ENCODE data around the gene DGKG. TPM values are rescaled to one million over a fixed set of nuclear protein-coding genes. Genes with fewer than 3 reads are reported as not detected.

Gene DGKG
- polyA plus RNA-seq, 2 of the 4 experiments (the other 2 are of a cell fraction): 11.5 to 13.3 TPM

DNA sequence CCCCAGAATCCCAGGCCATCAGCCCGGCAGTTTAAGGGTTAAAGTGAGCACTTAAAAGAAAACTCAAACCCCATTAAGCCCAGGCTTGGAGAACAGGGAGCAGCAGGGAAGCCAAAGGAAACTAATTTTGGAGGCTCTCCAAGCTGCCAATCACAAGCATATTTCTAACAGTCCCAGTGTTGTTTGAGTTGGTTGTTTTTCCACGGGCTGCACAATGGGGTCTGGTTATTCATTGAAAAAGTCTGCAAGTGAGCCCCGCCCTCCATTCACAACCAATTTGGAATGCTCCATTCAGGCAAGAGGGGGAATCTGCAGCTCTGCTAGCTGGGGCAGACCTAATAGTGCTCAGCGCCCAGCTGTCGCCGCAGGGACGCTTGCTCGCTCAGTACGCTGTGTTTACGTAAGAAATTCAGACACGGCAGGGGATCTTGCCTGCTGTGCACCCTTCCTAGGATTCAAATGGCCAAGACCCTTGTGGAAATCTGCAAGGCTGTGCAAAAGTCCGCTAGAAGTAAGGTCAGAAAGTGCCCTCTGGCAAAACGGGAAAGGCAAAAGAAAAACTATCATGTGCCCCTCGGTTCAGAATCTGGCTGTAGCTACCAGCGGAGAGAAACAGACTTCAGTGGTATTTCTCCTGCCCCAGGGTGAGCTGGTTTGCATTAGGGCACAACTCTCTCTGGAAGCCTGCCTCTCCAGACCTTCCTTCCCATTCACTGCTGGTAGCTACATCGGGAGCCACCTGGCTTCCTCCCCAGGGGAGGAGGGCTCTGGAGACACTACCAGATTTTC lies 264.2 kb downstream of the DGKG start:
- H3K9me3 ChIP-seq: no peaks in the 10 kb centered on the region
- no peak for FAIRE-seq
- peak overlapping the region; percentile 85 for H3K4me2 ChIP-seq
- TF ChIP-seq JUN (IDR thresholded peaks at IDR 0.05) (peak in 1 of 2 experiments; percentile 34; a peak in 1 of 5 replicates), MAFK (IDR thresholded peaks at IDR 0.05; ENCODE audit: partially characterized antibody) (peak; percentile 3)
- TF ChIP-seq, protein P1, sequence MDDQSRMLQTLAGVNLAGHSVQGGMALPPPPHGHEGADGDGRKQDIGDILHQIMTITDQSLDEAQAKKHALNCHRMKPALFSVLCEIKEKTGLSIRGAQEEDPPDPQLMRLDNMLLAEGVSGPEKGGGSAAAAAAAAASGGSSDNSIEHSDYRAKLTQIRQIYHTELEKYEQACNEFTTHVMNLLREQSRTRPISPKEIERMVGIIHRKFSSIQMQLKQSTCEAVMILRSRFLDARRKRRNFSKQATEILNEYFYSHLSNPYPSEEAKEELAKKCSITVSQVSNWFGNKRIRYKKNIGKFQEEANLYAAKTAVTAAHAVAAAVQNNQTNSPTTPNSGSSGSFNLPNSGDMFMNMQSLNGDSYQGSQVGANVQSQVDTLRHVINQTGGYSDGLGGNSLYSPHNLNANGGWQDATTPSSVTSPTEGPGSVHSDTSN (IDR thresholded peaks at IDR 0.05): peak; percentile 27; the same call in 1 of the 2 replicates
- TF ChIP-seq, protein P2, sequence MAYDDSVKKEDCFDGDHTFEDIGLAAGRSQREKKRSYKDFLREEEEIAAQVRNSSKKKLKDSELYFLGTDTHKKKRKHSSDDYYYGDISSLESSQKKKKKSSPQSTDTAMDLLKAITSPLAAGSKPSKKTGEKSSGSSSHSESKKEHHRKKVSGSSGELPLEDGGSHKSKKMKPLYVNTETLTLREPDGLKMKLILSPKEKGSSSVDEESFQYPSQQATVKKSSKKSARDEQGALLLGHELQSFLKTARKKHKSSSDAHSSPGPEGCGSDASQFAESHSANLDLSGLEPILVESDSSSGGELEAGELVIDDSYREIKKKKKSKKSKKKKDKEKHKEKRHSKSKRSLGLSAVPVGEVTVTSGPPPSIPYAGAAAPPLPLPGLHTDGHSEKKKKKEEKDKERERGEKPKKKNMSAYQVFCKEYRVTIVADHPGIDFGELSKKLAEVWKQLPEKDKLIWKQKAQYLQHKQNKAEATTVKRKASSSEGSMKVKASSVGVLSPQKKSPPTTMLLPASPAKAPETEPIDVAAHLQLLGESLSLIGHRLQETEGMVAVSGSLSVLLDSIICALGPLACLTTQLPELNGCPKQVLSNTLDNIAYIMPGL (CRISPR knock-in tag; IDR thresholded peaks at IDR 0.05; ENCODE audit: borderline replicate concordance): no peak
- H3K4me3 ChIP-seq: peak overlapping the region; percentile 31
- ATAC-seq: peak; percentile 90 to 95
- H3K27ac ChIP-seq: peak overlapping the region; percentile 63 to 87; a peak in 5 of 6 replicates
- 2% methylated on average over 16 of the region's 16 CpGs for WGBS (ENCODE audit: missing lambda C conversion rate)
- DNase-seq (ENCODE audit: low read depth in 1 of 2, low spot score in 1 of 2): peak; percentile 75 to 91
- POLR2A ChIA-PET: interaction anchor here (0.6 to 3.5 kb wide), 3 partner anchors 11 to 145 kb away, joined by 3 to 29 read pairs (median 4); partner anchors contain the start of gene ETV5
- CTCF ChIA-PET: interaction anchor here (1.2 to 1.3 kb wide), 2 partner anchors 17 to 444 kb away, joined by 4 read pairs; no protein-coding TSS in a partner anchor
- H3K4me1 ChIP-seq: peaks cover 44% of the 10 kb centered on the region

DNA sequence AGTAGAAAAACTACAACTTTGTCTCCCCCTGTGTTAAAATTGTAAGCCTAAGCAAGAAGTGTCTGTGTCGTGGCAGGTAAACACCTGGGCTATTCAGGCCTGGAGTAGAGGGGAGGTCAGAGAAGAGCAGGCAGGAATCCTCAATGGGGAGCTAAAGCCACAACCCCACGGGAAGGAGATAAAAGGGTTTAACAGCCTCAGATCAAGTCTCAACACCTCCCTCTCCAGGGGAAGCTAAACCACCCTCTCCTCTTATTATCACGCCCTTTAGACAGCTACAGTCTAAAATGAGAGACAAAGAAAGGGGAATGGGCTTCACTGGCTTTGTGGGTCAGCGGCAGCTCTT lies 264.7 kb downstream of the DGKG start:
- Histone ChIP-seq H3K4me2 (peak overlapping the region; percentile 85), H3K9me3 (no peaks in the 10 kb centered on the region), H3K4me3 (peak overlapping the region; percentile 12; the same call in 1 of the 3 replicates), H3K4me1 (peaks cover 39% of the 10 kb centered on the region), H3K27ac (peak overlapping the region; percentile 17 to 87; a peak in 4 of 6 replicates)
- TF ChIP-seq SREBF2 (IDR thresholded peaks at IDR 0.05) (no peak), JUNB (IDR thresholded peaks at IDR 0.05) (no peak), KDM1A (IDR thresholded peaks at IDR 0.05; ENCODE audit: low read depth) (no peak), CEBPB (IDR thresholded peaks at IDR 0.05) (no peak), NPAS2 (CRISPR knock-in tag; IDR thresholded peaks at IDR 0.05; ENCODE audit: borderline replicate concordance) (no peak), POLR2A (IDR thresholded peaks at IDR 0.05; ENCODE audit: low read length) (no peak), HEYL (CRISPR knock-in tag; IDR thresholded peaks at IDR 0.05) (no peak), JUN (IDR thresholded peaks at IDR 0.05) (no peak), CBX2 (IDR thresholded peaks at IDR 0.05; ENCODE audit: borderline replicate concordance, low read depth) (no peak), POLR2AphosphoS2 (conservative IDR thresholded peaks at IDR 0.05; ENCODE audit: low read length) (no peak), CHD2 (IDR thresholded peaks at IDR 0.05; ENCODE audit: low read length, partially characterized antibody) (no peak), TFCP2L1 (CRISPR knock-in tag; IDR thresholded peaks at IDR 0.05) (no peak), RCOR1 (IDR thresholded peaks at IDR 0.05; ENCODE audit: low read depth, low read length) (no peak), ZSCAN20 (CRISPR knock-in tag; IDR thresholded peaks at IDR 0.05) (no peak)
- TF ChIP-seq, protein P3, sequence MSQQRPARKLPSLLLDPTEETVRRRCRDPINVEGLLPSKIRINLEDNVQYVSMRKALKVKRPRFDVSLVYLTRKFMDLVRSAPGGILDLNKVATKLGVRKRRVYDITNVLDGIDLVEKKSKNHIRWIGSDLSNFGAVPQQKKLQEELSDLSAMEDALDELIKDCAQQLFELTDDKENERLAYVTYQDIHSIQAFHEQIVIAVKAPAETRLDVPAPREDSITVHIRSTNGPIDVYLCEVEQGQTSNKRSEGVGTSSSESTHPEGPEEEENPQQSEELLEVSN (IDR thresholded peaks at IDR 0.05; ENCODE audit: borderline replicate concordance, low read depth): no peak
- TF ChIP-seq, protein P4, sequence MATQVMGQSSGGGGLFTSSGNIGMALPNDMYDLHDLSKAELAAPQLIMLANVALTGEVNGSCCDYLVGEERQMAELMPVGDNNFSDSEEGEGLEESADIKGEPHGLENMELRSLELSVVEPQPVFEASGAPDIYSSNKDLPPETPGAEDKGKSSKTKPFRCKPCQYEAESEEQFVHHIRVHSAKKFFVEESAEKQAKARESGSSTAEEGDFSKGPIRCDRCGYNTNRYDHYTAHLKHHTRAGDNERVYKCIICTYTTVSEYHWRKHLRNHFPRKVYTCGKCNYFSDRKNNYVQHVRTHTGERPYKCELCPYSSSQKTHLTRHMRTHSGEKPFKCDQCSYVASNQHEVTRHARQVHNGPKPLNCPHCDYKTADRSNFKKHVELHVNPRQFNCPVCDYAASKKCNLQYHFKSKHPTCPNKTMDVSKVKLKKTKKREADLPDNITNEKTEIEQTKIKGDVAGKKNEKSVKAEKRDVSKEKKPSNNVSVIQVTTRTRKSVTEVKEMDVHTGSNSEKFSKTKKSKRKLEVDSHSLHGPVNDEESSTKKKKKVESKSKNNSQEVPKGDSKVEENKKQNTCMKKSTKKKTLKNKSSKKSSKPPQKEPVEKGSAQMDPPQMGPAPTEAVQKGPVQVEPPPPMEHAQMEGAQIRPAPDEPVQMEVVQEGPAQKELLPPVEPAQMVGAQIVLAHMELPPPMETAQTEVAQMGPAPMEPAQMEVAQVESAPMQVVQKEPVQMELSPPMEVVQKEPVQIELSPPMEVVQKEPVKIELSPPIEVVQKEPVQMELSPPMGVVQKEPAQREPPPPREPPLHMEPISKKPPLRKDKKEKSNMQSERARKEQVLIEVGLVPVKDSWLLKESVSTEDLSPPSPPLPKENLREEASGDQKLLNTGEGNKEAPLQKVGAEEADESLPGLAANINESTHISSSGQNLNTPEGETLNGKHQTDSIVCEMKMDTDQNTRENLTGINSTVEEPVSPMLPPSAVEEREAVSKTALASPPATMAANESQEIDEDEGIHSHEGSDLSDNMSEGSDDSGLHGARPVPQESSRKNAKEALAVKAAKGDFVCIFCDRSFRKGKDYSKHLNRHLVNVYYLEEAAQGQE (IDR thresholded peaks at IDR 0.05): no peak
- TF ChIP-seq, protein P5, sequence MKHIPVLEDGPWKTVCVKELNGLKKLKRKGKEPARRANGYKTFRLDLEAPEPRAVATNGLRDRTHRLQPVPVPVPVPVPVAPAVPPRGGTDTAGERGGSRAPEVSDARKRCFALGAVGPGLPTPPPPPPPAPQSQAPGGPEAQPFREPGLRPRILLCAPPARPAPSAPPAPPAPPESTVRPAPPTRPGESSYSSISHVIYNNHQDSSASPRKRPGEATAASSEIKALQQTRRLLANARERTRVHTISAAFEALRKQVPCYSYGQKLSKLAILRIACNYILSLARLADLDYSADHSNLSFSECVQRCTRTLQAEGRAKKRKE (CRISPR knock-in tag; IDR thresholded peaks at IDR 0.05; ENCODE audit: low read depth): no peak
- TF ChIP-seq, protein P6, sequence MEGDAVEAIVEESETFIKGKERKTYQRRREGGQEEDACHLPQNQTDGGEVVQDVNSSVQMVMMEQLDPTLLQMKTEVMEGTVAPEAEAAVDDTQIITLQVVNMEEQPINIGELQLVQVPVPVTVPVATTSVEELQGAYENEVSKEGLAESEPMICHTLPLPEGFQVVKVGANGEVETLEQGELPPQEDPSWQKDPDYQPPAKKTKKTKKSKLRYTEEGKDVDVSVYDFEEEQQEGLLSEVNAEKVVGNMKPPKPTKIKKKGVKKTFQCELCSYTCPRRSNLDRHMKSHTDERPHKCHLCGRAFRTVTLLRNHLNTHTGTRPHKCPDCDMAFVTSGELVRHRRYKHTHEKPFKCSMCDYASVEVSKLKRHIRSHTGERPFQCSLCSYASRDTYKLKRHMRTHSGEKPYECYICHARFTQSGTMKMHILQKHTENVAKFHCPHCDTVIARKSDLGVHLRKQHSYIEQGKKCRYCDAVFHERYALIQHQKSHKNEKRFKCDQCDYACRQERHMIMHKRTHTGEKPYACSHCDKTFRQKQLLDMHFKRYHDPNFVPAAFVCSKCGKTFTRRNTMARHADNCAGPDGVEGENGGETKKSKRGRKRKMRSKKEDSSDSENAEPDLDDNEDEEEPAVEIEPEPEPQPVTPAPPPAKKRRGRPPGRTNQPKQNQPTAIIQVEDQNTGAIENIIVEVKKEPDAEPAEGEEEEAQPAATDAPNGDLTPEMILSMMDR (IDR thresholded peaks at IDR 0.05): no peak
- TF ChIP-seq, protein P1 (IDR thresholded peaks at IDR 0.05): no peak
- TF ChIP-seq, protein P7, sequence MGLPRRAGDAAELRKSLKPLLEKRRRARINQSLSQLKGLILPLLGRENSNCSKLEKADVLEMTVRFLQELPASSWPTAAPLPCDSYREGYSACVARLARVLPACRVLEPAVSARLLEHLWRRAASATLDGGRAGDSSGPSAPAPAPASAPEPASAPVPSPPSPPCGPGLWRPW (IDR thresholded peaks at IDR 0.05): no peak
- 62% methylated on average over 4 of the region's 4 CpGs for WGBS (ENCODE audit: missing lambda C conversion rate)
- FAIRE-seq: no peak
- ATAC-seq: peak; percentile 7 to 31; a peak in 3 of 6 replicates
- ChIA-PET CTCF (interaction anchor here (1.2 to 1.3 kb wide), 2 partner anchors 16 to 444 kb away, joined by 4 read pairs; no protein-coding TSS in a partner anchor), POLR2A (interaction anchor here (0.5 to 3.5 kb wide), 3 partner anchors 11 to 145 kb away, joined by 3 to 29 read pairs (median 3); partner anchors contain the start of gene ETV5)
- DNase-seq (ENCODE audit: low read depth in 1 of 2, low spot score in 1 of 2): no peak

Measured in A549 (cell line).